Measurements from ENCODE around the gene BSN.

BSN gene

DNA sequence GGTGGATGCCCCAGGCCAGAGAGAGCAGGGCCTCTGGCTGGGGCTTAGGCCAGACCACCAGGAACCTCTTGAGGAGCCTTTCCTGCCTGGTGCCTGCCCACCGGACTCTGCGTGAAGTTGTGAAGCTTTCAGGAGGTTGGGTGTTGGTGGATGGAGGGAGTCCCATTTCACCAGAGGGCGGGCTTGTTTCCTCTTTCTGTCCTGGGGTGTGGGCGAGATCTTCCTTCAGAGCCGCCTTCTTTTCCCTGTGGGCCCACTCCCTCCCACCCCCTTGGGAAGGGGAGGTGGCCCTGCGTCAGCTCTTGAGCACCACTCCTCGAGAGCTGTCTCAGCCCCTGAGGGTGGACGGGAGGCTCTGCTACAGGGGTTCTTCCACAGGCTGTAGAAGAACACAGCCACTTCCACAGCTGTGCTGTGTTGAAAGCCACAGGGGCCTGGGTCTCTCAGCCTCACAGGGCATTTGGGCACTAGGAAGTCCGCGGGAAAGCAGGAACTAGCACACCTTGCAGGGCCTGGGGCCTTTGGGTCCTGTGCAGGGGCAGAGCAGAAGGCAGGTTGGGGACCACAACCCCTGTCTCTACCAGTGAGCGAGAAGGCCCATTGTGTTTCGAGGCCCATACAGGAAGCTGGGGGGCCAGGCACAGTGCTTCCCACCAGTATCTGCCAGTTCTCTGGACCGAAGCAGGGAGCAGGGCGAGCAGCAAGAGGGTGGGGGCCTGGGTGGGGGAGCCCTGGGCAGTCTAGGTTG is 163.1 kb downstream of the BSN start:
- DNase-seq (ENCODE audit: low spot score) = no peak

DNA sequence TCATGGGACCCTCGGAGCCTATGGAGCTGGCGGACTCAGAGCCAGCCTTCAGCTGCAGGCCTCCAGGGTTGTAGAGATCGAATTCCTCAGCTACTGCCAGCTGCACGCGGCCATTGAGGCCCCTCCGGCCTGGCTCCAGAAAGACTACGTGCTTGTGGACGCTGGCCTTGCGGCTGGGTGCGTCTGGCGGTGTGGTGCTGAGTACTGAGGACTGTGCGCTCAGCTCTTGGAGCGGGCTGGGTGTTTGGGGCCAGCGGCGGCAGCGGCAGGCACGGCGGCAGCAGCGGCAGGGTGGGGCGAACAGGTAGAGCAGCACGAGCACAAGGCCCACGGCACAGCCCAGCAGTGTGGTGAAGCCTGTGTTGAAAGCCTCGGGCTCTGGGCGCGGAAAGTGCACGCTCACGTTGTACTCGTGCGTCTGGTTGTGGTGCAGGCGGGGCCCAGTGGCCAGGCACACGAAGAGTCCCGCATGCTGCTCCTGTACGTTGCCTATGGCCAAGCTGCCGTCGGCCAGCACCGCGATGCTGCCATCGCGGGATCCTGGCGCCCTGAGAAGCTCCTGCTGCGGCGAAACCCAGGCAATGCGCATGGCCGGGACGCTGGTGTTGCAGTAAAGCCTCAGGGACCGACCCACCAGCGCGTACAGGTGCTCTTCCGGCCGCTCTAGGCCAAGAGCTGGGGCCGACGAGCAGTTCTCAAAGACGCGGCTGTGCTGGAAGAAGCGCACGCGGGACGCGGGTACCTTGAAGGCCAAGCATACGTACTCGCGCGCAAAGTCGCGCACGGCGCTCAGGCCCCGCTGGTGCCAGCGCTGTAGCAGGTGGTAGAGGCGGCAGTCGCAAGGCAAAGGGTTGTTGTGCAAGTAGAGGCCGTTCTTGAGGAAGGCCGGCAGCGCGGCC is 163.9 kb downstream of the BSN start:
- no peak for DNase-seq (ENCODE audit: low spot score)

DNA sequence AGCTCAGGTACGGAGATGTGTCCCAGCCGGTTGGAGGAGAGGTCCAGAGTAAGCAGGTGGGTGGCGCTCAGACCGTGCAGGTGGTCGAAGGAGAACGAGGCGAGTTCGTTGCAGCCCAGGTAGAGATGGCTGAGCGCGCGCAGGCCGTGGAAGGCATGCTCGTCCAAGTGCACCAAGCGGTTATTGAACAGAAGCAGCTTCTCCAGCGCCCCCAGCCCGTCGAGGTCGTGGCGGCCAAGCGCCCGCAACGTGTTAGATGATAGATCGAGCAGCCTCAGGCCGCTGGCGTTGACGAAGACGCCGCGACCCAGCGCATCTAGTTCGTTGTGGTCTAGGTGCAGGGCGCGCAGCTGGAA is 164.6 kb downstream of the BSN start:
- DNase-seq (ENCODE audit: low spot score) = no peak

DNA sequence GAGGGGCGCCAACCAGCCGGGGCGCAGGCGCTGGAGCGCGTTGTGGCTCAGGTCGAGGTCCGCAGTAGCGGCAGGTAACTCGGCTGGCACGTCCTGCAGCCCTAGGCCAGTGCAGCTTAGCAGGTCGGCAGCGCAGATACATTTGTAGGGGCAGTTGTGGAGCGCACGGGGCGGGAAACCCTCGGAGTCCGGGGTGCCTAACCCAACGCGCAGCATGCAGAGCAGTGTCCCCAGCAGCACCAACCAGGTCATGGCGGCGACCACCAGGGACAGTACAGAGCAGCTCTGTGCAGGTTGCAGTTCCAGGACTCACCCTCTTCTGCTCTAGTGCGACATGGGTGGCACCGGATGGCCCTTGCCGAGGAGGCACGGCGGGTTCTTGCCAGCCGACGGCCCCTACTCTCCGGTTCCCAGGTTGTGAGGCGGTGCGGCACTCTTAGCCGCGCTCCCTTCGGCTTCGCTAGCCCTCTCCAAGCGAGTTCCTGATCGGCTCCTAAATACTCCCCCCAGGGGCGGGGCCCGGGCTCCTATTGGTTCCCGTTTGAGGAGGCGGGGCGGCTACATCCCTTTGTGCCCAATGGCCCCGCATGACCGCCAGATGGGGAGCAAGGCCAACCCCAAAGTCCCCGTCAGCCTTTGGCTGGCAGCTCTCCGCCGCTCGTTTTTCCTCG is 165.1 kb downstream of the BSN start, which contains the start of gene AMIGO3:
Gene AMIGO3 (minus strand): TSS at position 471 of the 671 bp plus-strand sequence. CDS start 219 bp downstream, at position 252.
- peak; percentile 98 for DNase-seq (ENCODE audit: low spot score)

Measured in AG20443 (cell line).